WI38 (cell line): ENCODE measurements around the gene MAMDC4.

Source experiments
- H3K4me3 ChIP-seq: 2 replicates; pipeline ENCODE4 v1.5.1; 2011; ENCODE audit warnings: low read depth, mild to moderate bottlenecking, control low read depth, low read length
- CTCF ChIP-seq: IDR thresholded peaks from 2 replicates; pipeline ENCODE4 v1.5.1; 2012; ENCODE audit warnings: low read depth, mild to moderate bottlenecking, control low read depth, low read length

MAMDC4 gene

GRCh38 chr9:136898483-136899100 is 46.4 kb downstream of the MAMDC4 start:
- TF ChIP-seq CTCF, result no peak
- H3K4me3 ChIP-seq, result no peak overlapping the region

- no peak overlapping the region for H3K4me3 ChIP-seq
- TF ChIP-seq CTCF, result no peak
Observed at GRCh38 chr9:136899196-136899595, 47.0 kb downstream of the MAMDC4 start.

- no peak for TF ChIP-seq CTCF
- H3K4me3 ChIP-seq, result no peak overlapping the region
Observed at GRCh38 chr9:136900556-136900955, 48.4 kb downstream of the MAMDC4 start.

GRCh38 chr9:136900988-136901515 is 48.9 kb downstream of the MAMDC4 start:
- no peak overlapping the region for H3K4me3 ChIP-seq
- TF ChIP-seq CTCF, result no peak

GRCh38 chr9:136901516-136902258 is 49.5 kb downstream of the MAMDC4 start:
- H3K4me3 ChIP-seq, result no peak overlapping the region

GRCh38 chr9:136902259-136902821 is 50.2 kb downstream of the MAMDC4 start:
- no peak overlapping the region for H3K4me3 ChIP-seq
- no peak for TF ChIP-seq CTCF

More at GRCh38 chr9:136901516-136902258, 49.5 kb downstream of the MAMDC4 start:
- no peak for TF ChIP-seq CTCF
